Measurements from ENCODE around the gene CREBZF. TPM values are rescaled to one million over a fixed set of nuclear protein-coding genes. Genes with fewer than 3 reads are reported as not detected.
A peak's percentile ranks its signal among the peaks of the same experiment; 100 is the strongest.

Gene CREBZF
- total RNA-seq, 1 experiment from 2014 or later, result 54.6 TPM

- TF ChIP-seq ZNF263 (CRISPR knock-in tag; IDR thresholded peaks at IDR 0.05; ENCODE audit: low read depth), result no peak
- TF ChIP-seq USF2 (CRISPR knock-in tag; IDR thresholded peaks at IDR 0.05), result no peak
- no peak for TF ChIP-seq ZNF219 (CRISPR knock-in tag; IDR thresholded peaks at IDR 0.05; ENCODE audit: borderline replicate concordance)
Observed at GRCh38 chr11:85652786-85653447, 12.0 kb downstream of the CREBZF start (continued).

DNA sequence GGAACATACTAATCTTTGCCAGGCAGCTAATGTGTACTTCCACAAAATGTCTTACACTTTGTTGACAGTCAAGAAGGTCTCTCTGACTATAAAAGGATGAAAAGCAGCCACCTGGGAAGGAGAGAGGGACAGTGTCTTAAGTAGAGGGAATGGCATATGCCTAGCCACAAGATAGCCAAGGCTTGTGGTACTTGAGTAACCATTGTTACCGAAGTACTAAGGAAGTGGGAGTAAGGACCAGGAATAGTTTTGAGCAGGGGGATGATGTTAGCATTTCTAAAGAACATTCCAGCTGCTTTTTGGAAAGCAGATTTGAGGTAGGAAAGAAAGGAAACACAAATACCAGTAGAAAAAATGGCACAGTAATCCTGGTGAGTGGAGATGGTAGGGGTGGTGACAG, 13.8 kb downstream of the CREBZF start:
- DNase-seq (ENCODE audit: low spot score) (no peak), ATAC-seq (0 out of 2 replicates have a peak, but pooled peaks have one; percentile 4)
- H3K9me3 Mint-ChIP-seq, result no peaks in the 10 kb centered on the region
- peaks cover 5% of the 10 kb centered on the region; the same call in 1 of the 2 replicates for H3K36me3 Mint-ChIP-seq
- peaks cover 25% of the 10 kb centered on the region for H3K4me1 Mint-ChIP-seq
- no peak overlapping the region for H3K4me3 Mint-ChIP-seq
- TF ChIP-seq, protein P1, sequence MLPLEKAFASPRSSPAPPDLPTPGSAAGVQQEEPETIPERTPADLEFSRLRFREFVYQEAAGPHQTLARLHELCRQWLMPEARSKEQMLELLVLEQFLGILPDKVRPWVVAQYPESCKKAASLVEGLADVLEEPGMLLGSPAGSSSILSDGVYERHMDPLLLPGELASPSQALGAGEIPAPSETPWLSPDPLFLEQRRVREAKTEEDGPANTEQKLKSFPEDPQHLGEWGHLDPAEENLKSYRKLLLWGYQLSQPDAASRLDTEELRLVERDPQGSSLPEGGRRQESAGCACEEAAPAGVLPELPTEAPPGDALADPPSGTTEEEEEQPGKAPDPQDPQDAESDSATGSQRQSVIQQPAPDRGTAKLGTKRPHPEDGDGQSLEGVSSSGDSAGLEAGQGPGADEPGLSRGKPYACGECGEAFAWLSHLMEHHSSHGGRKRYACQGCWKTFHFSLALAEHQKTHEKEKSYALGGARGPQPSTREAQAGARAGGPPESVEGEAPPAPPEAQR (CRISPR knock-in tag; IDR thresholded peaks at IDR 0.05), result 0 out of 2 replicates have a peak, but pooled peaks have one; percentile 72
- TF ChIP-seq, protein P2, sequence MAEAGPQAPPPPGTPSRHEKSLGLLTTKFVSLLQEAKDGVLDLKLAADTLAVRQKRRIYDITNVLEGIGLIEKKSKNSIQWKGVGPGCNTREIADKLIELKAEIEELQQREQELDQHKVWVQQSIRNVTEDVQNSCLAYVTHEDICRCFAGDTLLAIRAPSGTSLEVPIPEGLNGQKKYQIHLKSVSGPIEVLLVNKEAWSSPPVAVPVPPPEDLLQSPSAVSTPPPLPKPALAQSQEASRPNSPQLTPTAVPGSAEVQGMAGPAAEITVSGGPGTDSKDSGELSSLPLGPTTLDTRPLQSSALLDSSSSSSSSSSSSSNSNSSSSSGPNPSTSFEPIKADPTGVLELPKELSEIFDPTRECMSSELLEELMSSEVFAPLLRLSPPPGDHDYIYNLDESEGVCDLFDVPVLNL (CRISPR knock-in tag; IDR thresholded peaks at IDR 0.05; ENCODE audit: borderline replicate concordance, low read depth), result no peak
- TF ChIP-seq ZBTB43 (CRISPR knock-in tag; IDR thresholded peaks at IDR 0.05) (no peak), ZNF532 (CRISPR knock-in tag; IDR thresholded peaks at IDR 0.05; ENCODE audit: borderline replicate concordance) (no peak), CDX4 (CRISPR knock-in tag; IDR thresholded peaks at IDR 0.05; ENCODE audit: borderline replicate concordance) (no peak), NR3C1 (CRISPR knock-in tag; conservative IDR thresholded peaks at IDR 0.05; ENCODE audit: low read depth) (no peak), OVOL2 (CRISPR knock-in tag; IDR thresholded peaks at IDR 0.05; ENCODE audit: borderline replicate concordance) (no peak)
- TF ChIP-seq, protein P3, sequence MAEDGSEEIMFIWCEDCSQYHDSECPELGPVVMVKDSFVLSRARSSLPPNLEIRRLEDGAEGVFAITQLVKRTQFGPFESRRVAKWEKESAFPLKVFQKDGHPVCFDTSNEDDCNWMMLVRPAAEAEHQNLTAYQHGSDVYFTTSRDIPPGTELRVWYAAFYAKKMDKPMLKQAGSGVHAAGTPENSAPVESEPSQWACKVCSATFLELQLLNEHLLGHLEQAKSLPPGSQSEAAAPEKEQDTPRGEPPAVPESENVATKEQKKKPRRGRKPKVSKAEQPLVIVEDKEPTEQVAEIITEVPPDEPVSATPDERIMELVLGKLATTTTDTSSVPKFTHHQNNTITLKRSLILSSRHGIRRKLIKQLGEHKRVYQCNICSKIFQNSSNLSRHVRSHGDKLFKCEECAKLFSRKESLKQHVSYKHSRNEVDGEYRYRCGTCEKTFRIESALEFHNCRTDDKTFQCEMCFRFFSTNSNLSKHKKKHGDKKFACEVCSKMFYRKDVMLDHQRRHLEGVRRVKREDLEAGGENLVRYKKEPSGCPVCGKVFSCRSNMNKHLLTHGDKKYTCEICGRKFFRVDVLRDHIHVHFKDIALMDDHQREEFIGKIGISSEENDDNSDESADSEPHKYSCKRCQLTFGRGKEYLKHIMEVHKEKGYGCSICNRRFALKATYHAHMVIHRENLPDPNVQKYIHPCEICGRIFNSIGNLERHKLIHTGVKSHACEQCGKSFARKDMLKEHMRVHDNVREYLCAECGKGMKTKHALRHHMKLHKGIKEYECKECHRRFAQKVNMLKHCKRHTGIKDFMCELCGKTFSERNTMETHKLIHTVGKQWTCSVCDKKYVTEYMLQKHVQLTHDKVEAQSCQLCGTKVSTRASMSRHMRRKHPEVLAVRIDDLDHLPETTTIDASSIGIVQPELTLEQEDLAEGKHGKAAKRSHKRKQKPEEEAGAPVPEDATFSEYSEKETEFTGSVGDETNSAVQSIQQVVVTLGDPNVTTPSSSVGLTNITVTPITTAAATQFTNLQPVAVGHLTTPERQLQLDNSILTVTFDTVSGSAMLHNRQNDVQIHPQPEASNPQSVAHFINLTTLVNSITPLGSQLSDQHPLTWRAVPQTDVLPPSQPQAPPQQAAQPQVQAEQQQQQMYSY (CRISPR knock-in tag; IDR thresholded peaks at IDR 0.05), result no peak
- peak overlapping the region; percentile 33 for H3K27ac Mint-ChIP-seq
- H3K27me3 Mint-ChIP-seq (ENCODE audit: low read depth), result no peaks in the 10 kb centered on the region
- POLR2A ChIA-PET, result interaction anchor here (0.7 kb wide), 2 partner anchors 18 to 179 kb away, joined by 3 to 10 read pairs; no protein-coding TSS in a partner anchor
- CTCF ChIA-PET, result no interaction called here
